ENCODE data around the gene TRIO. TPM values are rescaled to one million over a fixed set of nuclear protein-coding genes. Genes with fewer than 3 reads are reported as not detected.

TRIO gene
- total and polyA plus RNA-seq, 2 of the 8 experiments (the other 6 are each of a cell fraction or from before 2014, with no cell fraction given), result 35.1 to 69.1 TPM

- Histone ChIP-seq H3K14ac (ENCODE audit: insufficient read length) (no peak overlapping the region), H3K56ac (replicated peaks; ENCODE audit: insufficient read length, low read depth, low read length) (no peak overlapping the region), H3K23ac (ENCODE audit: insufficient read length) (no peak overlapping the region), H4K5ac (ENCODE audit: insufficient read length, low read depth, low read length) (no peak overlapping the region), H3K9me3 (ENCODE audit: insufficient read depth in 2 of 2, low read depth in 1 of 2, low read length in 1 of 2) (no peaks in the 10 kb centered on the region), H3K27ac (ENCODE audit: low read depth, low read length) (no peak overlapping the region), H3K4me1 (replicated peaks in 1 of 4; ENCODE audit: control insufficient read depth in 3 of 4, insufficient read depth in 4 of 4, low read length in 3 of 4) (peaks cover 0 to 6% (median 2%) of the 10 kb centered on the region in 4 experiments; a peak in 4 of 7 replicates), H4K20me1 (replicated peaks in 1 of 2; ENCODE audit: control insufficient read depth in 1 of 2, insufficient read depth in 2 of 2, low read length in 2 of 2) (no peaks in the 10 kb centered on the region), H3K4me3 (ENCODE audit: extremely low read depth in 1 of 4, insufficient read depth in 2 of 4, low read depth in 3 of 4, low read length in 4 of 4) (no peak overlapping the region), H3K18ac (ENCODE audit: extremely low read depth, low read length) (no peak overlapping the region), H2AK5ac (ENCODE audit: low read depth, low read length) (no peak overlapping the region), H3K27me3 (replicated peaks in 1 of 4; ENCODE audit: control insufficient read depth in 3 of 4, extremely low read depth in 1 of 4, insufficient read depth in 3 of 4, low read length in 3 of 4) (no peaks in the 10 kb centered on the region), H2BK15ac (ENCODE audit: low read length) (no peak overlapping the region), H2AFZ (ENCODE audit: low read length) (no peak overlapping the region), H2BK120ac (replicated peaks; ENCODE audit: low read depth, low read length) (no peak overlapping the region), H2BK12ac (ENCODE audit: low read depth, low read length) (no peak overlapping the region), H3K4me2 (ENCODE audit: insufficient read depth in 1 of 2, low read depth in 2 of 2, low read length in 2 of 2) (no peak overlapping the region), H3K23me2 (ENCODE audit: low read depth, low read length) (no peaks in the 10 kb centered on the region; the same call in 1 of the 2 replicates), H3K36me3 (ENCODE audit: control insufficient read depth in 2 of 4, insufficient read depth in 4 of 4, low read length in 3 of 4) (peaks cover 9 to 39% (median 24%) of the 10 kb centered on the region in 4 experiments), H3K9ac (replicated peaks in 1 of 4; ENCODE audit: extremely low read depth in 1 of 4, low read depth in 3 of 4, low read length in 3 of 4) (no peak overlapping the region), H2BK20ac (ENCODE audit: low read length) (no peak overlapping the region), H4K8ac (ENCODE audit: extremely low read depth, insufficient read depth, low read length) (no peak overlapping the region), H2BK5ac (ENCODE audit: low read depth, low read length) (no peak overlapping the region), H3K79me1 (ENCODE audit: low read depth, low read length) (no peaks in the 10 kb centered on the region; the same call in 1 of the 2 replicates), H4K91ac (replicated peaks; ENCODE audit: insufficient read length, low read length) (no peak overlapping the region), H3K4ac (replicated peaks; ENCODE audit: insufficient read length, low read depth, low read length) (no peak overlapping the region), H3K79me2 (ENCODE audit: control insufficient read depth in 1 of 2, insufficient read depth in 2 of 2, low read length in 2 of 2) (no peaks in the 10 kb centered on the region)
- CTCF ChIA-PET (ENCODE audit: partially characterized antibody), result interaction anchor here (1.0 kb wide), 1 partner anchor 84 kb away, joined by 4 read pairs; no protein-coding TSS in a partner anchor
- FAIRE-seq (no peak), DNase-seq (ENCODE audit: low read depth in 1 of 2, low spot score in 2 of 2) (no peak)
- TF ChIP-seq GABPA (IDR thresholded peaks at IDR 0.05; ENCODE audit: borderline replicate concordance, insufficient read depth, low read length) (no peak), RAD21 (IDR thresholded peaks at IDR 0.05 in 1 of 2, conservative IDR thresholded peaks at IDR 0.05 in 1 of 2; ENCODE audit: low read depth in 2 of 2, low read length in 2 of 2) (no peak)
- WGBS, 2 experiments (ENCODE audit: extremely low coverage in 1 of 2, insufficient coverage in 1 of 2, insufficient read length in 1 of 2, insufficient replicate concordance in 2 of 2, low coverage in 1 of 2, low lambda C conversion rate in 2 of 2, missing lambda C conversion rate in 1 of 2), result 85% methylated on average over 12 of the region's 12 CpGs; no CpG with 5 or more reads in 1 of the 2 experiments
- POLR2A ChIA-PET (ENCODE audit: partially characterized antibody), result no interaction called here
Observed at GRCh38 chr5:14410068-14410393, 266.9 kb downstream of the TRIO start.
